Stimulated activated CD4-positive, alpha-beta T cell treated with anti-CD3 and anti-CD28 coated beads, Interleukin-4, amount 100 ng/mL, for 48 hours (primary cell): Measurements from ENCODE around the gene HAUS3.
"Not testable (repeated sequence)": the region's sequence is repeated elsewhere in the genome, so short reads cannot be mapped to it uniquely, and the experiment has no call there.

Experiments
- DNase-seq, 2 donors: peaks; one replicate each; pipeline ENCODE4 v3.0.0-alpha.2; 2020; ENCODE audit warnings: low read depth in 2 of 2

The HAUS3 gene

DNA sequence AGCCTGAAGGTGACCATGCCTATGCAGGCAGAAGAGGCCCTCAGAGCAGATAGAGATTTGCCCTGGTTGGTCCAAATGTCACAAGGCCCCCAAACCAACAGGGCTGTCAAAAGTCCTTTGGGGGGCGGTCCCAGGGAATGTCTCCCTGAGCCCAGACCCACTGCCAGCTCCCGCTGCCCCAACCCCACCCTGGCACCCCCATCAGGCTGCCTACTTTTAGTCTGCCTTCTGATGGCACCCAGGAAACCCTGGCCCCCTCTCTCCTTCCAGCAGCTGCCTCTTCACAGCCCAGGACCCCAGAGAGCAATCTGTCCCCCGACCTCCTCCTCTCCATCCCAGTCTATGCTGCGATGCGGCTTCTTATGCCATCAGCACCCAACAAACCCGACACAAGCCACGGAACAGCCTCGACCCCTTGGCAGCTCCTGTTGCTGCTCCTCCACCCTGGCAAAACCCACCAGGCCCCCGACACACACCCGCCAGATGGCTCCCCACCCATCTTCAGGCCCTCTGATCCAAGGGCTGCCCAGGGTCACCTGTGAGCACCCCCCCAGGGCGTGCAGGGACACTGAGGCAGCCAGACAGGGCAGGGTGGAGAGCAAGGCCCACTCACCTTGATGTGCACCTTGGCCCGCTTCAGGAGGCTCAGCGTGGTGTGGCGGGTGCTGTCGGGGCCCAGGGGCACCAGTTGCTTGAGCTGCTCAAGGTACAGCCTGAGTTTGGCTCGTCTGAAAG, 10.0 kb upstream of the HAUS3 start:
- DNase-seq = no peak

DNA sequence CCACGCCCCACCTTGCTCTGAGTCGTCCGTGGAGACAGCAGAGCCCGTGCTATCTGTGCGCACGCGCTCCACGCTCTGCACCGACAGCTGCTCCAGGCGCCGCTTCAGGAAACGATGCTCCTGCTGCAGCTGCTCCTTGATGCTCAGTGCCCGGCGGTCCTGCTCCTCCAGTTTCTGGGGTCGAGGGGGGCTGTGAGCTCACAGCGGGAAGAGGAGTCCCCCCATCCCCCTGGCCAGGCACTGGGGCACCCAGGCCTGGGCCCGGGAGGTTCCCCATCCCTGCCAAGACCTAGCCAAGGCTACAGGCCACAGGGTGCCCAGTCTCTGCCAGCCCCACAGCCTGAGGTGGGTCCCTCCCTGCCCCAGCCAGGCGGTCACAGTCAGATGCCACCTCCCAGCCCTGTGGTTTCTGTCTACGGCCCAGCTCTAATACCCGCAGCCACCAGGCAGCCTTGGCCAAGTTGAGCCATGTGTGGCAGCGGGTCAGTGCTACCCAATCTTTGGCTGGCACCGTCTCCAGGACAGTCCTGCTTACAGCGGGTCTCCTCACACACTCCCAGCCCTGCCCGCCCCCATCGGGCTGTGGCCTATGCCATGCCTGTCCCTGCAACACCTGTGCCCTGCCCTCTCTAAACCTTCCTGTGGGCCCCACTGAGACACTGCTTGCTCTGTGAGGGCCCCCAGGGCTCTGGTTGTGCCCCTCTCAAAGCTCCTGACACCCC, 9.3 kb upstream of the HAUS3 start:
- no peak for DNase-seq

DNA sequence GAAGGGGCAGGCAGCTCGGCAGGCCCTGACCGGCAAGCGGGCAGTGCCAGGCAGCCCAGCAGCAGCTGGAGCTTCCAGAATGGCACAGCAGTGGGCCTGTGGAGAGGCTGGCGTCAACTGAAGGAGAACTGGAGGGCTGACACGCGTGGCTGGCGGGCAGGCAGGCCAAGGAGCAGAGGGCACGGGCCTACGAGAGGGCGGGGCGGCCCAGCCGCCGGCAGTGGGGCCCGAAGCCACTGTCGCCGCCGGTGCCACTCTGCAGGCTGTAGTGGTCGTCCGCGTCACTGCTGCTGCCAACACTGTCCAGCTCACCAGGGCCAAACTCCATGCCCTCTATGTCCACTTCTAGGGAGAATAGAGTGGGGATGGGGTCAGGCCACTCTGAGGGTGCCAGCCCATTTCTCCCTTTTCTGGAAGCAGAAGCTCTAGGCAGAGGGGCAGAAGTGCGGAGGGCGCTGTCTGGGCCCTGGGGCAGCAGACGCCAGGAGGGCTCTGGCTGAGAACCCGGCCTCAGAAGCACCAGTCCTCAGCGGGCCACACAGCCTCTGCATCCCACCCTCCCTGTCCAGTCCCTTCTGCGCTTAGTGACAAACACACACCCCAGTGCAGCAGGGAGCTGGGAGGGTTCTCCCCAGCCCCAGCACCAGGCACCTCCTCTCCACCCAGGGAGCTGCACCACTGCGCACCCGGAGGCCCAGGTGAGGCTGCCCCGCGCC, 8.6 kb upstream of the HAUS3 start:
- no peak for DNase-seq

DNA sequence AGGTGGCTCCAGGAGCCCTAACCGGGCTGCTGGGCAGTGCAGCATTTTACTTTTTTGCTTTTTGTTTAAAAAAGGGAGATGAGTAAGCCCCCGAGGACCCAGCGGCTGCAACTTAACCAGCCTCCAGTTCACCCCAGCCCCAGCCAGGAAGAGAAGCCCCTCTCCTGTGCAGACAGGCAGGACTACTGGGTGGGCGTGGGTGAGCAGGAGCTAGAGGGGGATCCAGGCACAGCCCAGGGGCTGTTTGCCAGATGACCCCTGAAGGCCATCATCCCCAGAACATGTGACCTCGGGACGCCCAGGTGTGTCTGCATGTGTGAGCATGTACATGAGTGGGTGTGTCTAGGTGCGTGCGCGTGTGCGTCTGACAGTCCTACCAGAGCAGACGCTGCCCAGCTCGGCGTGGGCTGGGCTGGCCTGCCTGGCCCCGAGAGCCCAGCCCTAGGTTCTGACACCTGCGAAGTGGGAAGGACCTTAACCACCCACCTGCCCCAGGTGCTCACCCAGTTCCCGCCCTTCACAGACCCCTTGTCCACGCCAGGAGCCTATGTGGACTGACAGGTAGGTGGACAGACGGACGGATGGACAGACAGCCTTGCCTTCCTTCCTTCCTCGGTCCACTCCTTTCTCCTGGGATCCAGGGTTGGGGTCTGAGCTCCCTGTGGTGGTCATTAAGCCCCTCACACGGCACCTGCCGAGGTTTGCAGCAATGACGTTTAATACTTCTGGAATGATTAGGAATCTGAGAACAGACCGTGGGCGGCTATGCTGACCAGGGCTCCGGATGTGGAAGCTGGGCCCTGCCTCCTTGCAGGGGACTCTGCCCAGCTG, 7.8 kb upstream of the HAUS3 start:
- DNase-seq = no peak

DNA sequence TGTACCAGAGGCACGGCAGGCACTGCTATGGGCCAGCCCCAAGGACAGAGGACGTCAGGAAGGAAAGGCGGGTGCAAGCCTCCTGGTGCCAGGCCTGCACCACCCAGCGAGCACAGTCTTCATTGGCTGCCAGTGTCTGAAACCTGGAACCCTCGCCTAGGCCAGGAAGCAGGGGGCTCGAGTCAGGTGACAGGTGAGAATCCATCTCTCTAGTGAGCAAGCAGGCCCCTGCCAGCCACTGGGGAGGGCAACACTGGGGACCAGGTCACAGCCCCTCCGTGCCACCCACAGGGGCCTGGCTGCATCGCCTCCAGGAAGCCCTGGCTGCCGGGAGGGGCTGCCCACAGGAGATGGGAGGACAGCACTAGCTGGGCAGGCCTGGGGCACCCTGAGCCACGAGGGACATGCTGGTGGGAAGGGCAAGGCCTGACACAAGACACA, 6.9 kb upstream of the HAUS3 start:
- DNase-seq = no peak

DNA sequence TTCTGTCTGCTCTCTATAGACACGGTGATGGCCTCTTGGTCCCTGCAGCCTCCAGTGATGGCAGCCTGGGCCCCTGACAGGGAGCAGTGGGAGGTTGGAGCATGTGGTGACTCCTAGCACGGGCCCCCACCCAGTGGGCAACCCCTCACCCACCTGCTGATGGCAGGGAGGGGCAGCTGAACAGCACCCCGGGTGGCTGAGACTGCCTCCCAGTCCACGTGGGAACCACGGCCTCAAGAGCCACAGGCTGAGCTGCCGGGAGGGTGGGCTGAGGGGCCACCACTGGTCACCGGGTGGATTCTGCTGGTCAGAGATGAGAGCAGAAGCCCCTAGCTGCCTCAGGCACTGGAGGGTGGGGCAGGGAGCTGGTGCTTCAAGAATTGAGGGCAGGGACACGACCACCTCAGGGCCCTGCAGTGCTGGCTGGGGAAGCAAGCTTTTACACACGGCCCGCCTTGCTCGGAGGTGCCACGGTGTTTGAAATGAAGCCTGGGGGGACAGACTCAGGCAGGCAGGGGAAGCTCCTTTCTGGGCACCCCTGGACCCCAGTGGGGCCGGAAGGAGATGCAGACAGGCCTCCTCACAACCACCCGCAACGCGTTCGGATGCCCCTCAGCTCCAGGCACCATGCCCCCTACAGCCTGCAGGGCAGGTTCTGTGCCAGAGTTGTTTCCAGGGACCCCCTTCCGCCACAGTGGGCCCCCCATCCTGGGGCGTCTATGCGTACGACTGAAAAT, 6.3 kb upstream of the HAUS3 start:
- DNase-seq = no peak

DNA sequence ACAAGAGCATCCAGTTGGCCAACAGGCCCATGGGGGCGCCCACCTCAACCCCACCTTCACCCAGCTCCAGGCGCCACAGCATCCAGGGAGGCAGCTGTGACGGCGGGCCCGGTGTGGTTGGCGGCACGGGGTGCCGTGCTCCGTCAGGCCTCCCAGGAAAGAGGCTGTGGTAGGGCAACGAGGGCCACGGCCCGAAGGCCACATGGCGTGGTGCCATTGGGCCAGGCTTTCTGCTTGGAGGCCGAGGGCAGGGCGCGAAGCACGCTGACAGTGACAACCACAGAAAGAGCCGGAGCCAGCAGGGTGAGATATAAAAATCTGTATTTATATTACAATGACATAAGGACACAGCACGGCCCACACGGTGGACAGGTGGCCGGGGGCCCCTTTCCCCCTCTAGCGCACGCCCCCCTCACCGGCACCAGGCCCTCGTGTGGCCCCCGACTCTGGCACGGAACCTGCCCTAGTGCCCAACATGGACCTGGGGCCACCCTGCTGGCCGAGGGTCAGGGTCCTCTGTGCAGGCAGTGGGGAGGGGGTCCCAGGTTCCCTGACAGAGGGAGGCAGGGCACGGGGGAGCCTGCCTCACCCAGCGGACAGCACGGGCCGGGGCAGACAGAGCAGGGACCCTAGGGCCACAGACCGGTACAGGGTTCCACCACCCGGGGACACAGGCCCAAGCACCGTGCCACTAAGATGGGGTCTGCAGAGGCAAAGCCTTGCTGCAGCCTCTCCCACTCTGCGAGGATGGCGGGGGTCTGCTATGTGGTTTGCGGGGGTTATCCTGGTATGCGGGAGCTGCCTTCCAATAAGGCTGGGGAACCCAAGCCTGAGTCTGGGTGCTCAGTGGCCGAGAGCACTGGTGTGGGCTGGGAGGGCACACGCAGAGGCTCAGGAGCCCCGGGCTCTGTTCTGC, 5.5 kb upstream of the HAUS3 start:
- no peak for DNase-seq

DNA sequence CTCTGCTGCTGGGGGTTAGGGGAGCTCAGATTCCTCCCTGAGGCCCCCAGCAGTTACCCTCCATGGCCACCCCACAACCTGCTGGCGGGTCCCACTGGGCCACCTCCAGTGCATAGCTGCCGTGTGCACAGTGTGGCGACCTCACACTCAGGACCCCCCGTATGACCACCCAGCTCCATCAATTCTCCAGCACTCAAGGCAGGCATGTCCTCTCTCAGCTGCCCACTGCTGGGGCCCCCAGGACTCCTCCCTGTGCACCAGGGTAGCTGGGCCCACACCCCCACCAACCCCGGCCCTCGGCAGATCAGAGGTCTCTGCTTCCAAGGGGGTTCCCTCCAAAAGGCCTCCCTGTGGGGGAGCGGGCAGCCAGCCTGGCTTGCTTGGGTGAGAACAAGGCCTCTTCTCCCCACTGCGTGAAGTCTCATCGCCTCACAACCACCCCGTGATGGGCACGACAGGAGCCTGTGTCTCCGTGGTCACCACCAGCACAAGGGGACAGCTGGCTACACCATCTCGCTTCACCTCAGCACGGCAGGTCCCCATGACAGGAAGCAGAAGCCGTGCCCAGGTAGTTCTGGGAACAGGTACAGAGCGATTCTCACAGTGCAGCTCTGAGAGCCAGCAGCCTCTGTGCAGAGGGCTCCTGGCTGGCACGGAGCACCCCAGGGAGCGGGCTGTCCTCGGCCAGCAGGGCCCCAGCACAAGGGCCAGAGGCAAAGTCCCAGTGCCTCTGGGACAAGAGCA, 4.6 kb upstream of the HAUS3 start:
- no peak for DNase-seq

DNA sequence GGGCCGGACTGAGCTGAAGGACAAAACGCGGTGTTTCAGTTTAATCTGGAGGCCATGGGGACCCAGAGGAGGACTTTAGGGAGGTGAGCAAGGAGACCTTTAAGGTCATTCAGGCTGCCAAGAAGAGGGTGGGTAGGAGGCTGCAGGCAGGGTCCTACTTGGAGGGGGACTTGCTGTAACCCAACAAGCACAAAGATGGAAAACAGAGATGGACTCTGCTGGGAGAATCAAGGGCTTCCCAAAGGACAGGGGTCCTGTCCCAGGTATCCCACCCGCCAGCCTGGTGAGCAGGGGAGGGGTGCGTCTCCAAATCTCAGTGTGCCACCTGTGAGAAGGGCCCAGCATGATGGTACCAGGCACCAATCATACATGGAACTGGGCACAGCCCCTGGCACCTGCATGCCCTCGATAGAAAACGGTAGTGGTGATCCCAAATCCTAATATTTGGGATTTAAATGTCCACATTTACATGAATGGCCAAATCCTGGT, 3.9 kb upstream of the HAUS3 start:
- DNase-seq = no peak

DNA sequence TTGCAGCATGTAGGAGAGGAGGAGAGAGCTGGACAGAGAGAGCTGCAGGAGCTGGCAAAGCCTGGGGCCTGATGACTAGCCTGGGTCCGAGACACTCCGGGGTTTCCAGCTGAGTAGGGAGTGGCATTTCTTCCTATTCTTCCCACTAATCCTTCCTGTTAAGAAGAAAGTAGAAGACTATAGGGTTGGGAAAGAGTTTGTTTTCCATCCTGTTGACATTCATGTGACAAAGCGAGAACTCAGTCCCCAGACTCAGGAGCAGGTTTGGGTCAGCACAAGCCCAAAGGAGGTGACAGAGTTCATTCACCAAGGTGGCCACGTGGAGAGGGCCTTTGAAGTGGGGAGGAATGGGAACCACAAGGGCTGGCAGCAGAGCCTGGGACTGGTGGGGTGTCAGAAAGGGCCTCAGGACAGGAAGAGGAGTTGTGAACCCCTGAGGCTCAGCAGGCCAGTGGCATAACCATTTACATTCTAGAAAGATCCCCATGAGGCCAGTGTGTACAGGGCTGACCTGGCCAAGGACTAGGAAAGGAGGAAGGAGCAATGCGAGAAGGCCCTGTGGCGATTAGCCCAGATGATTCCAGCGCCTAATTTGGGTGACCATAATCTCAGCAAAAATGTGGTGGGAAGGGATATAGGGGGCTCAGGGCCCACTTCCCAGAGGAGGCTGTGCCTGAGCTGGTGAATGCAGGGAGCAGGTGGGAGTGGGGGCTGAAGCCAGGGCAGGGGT, 3.3 kb upstream of the HAUS3 start:
- no peak for DNase-seq

DNA sequence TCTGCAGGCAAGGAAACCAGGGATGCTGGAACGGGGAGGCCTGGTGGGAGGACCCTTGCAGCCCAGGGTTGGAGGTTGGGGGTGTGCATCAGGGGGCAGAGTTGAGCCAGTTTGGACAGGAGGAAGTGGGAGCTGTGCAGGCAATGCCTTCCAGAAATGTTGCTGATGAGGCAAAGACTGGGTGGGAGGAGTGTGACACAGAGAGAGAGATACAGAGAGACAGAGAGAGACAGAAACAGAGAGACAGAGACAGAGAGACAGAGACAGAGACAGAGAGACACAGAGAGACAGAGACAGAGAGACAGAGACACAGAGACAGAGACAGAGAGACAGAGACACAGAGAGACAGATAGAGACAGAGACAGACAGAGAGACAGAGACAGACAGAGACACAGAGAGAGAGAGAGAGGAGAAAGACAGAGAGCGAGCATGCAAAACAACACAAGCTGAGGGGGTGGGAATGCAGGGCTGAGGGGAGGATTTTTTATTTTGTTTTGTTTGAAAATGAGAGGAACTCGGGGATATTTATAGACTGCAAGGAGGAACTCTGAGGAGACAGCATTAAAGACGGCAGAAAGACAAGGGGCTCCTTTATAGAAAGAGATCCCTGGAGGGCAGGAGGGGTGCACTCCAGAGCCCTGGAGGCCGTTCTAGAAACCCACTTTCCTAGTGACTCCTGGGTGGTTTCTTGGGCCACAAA, 1.9 kb upstream of the HAUS3 start:
- DNase-seq = no peak

DNA sequence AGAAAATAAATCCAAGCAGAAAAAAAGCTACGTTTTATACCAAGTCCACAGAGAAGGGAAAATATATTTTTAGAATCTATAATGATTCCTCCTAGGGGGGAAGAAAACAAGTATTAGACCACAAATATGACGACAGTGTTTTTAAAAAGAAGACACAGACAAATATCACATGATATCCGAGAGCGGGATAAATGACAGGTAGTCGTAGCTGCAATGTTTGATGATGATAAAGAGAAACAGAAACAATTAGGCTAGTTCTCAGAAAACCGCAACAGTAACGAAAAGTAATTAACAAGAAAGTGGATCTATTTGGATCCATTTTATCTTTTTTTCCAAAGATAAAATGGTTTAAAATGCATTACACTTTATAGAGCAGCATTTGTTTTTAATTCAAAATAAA, 918 bp downstream of the HAUS3 start:
- DNase-seq = no peak

DNA sequence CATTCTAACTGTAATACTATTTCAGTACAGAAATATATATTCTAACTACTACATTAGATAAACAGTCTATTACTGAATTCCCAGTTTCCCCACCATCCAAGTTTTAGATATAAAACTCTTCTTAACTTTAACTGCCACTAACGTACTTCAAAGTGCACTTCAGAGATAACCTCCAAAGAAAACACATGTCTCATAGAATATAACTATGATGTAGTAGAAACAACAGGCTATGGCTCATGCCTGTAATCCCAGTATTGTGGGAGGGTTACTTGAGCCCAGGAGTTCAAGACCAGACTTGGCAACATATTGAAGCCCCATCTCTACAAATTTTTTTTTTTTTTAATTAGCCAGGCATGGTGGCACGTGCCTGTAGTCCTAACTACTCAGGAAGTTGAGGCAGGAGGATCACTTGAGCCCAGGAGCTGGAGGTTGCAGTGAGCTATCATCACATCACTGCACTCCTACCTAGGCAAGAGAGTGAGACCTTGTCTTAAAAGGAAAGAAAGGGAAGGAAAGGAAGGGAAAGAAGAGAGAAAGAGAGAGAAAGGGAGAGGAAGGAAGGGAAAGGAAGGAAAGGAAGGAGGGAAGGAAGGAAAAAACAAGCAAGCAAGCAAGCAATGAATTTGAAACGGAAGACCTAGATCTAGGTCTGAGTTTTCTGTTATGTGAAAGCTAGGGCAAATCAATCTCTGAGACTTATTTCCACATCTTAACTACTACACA, 4.8 kb downstream of the HAUS3 start:
- no peak for DNase-seq

DNA sequence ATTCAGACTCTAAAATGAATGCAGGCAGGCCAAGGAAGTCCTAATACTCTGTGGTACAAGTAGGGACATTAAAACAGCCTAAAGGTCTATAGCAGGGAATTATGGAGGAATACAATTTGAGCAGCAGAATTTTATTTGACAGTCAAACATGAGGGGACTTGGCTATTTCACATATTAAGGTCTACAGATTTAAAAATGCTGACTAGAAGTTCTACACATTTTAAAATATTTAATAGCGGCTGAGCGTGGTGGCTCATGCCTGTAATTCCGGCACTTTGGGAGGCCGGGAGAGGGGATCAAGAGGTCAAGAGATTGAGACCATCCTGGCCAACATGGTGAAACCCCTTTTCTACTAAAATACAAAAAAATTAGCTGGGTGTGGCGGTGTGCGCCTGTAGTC, 10.8 kb downstream of the HAUS3 start:
- no peak for DNase-seq

DNA sequence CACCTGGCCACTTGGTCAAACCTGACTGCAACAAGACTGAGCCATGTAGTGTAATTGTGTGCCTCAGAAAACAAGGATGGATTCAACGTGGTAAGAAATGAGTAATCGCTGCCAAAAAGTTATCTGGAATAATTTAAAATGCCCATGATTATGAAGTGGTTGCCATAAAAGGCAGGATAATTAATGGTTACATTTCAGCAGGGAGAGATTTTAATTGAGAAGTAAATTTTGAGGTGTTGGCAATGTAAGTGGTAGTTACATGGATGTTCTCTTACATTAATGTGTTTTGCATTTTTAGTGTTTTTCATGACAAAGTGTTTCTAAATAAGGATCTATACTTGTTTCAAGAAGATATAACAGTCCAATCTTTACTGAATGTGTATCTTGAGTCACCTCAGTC, 15.7 kb downstream of the HAUS3 start:
- no peak for DNase-seq

DNA sequence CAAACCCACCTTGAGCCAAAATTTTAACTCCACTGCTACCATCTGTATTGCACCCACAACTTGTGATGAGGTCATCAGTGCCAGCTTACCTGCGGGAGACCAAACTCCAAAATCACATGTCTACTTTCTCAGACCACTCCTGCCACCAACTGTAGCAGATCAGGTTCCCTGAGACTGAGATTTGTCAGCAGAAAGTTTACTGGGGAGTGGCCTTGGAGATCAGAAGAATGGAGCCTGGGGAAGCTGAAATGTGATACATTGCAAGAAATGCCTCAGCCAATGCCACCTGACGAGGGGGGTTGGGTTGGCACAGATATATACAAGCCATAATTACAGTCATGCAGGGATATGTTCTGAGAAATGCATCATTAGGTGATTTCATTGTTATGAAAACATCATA, 19.1 kb downstream of the HAUS3 start:
- no peak for DNase-seq

DNA sequence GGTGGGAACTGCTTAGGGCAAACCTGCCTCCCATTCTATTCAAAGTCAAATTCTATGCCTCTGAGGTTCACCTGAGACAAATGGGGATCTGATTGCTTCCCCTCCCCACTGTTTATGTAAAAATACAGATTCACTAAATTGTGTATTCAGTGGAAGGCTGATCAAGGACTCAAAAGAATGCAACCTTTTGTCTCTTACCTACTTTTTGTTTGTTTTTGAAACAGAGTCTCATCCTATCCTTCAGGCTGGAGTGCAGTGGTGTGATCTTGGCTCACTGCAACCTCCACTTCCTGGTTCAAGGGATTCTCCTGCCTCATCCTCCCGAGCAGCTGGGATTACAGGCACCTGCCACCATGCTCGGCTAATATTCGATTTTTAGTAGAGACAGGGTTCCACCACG, 20.5 kb downstream of the HAUS3 start:
- not testable (repeated sequence) for DNase-seq
